MM.1S (cell line): Measurements from ENCODE around the gene AP1M1.

Experiments used
- CTCF ChIP-seq: fragments of 300-600 bp; sonication (generic); IDR thresholded peaks from 2 replicates; pipeline ENCODE4 v1.5.1; 2016; ENCODE audit warnings: antibody characterized with exemption, low read length, mixed read lengths
- EZH2 ChIP-seq: fragments of 300-600 bp; sonication (generic); optimal IDR thresholded peaks from 2 replicates; pipeline ENCODE3; 2017; ENCODE audit warnings: low read depth, mild to moderate bottlenecking, antibody characterized with exemption, low read length, mixed read lengths
- EZH2phosphoT487 ChIP-seq: fragments of 300-600 bp; sonication (generic); IDR thresholded peaks from 2 replicates; pipeline ENCODE4 v1.6.1; 2018; ENCODE audit warnings: antibody characterized with exemption, low read length

GRCh38 chr19:16263141-16263761, 65.5 kb downstream of the AP1M1 start:
- TF ChIP-seq CTCF (no peak), EZH2 (no peak), EZH2phosphoT487 (no peak)
